IgD-negative memory B cell (primary cell): ENCODE data around the gene ADGRG1. TPM values are rescaled to one million over a fixed set of nuclear protein-coding genes. Genes with fewer than 3 reads are reported as not detected.

Experiments
- H3K27ac Mint-ChIP-seq, 3 donors: one replicate each; pipeline ENCODE4 v1.8.0; 2020 to 2022; ENCODE audit warnings: mild to moderate bottlenecking in 3 of 3, mixed read lengths in 3 of 3, moderate library complexity in 1 of 3
- H3K27me3 Mint-ChIP-seq: one replicate; pipeline ENCODE4 v1.8.0; 2021; ENCODE audit warnings: mixed read lengths
- H3K36me3 Mint-ChIP-seq: one replicate; pipeline ENCODE4 v1.8.0; 2020; ENCODE audit warnings: mild to moderate bottlenecking, mixed read lengths
- H3K4me1 Mint-ChIP-seq, 3 donors: one replicate each; pipeline ENCODE4 v1.8.0; 2020 to 2022; ENCODE audit warnings: mixed read lengths in 3 of 3, mild to moderate bottlenecking in 1 of 3
- H3K4me3 Mint-ChIP-seq, 4 donors: one replicate each; pipeline ENCODE4 v1.8.0; 2020 to 2022; ENCODE audit warnings: mild to moderate bottlenecking in 4 of 4, mixed read lengths in 4 of 4, moderate library complexity in 3 of 4
- H3K9me3 Mint-ChIP-seq, 3 donors: one replicate each; pipeline ENCODE4 v1.8.0; 2020 to 2021; ENCODE audit warnings: mixed read lengths in 3 of 3, mild to moderate bottlenecking in 1 of 3
- polyA plus RNA-seq: library from polyadenylated mRNA; unstranded; fragments of 300-500 nt; fragmentation: Illumina TruSeq; gene quantifications from one replicate; pipeline ENCODE4 v1.2.3, GENCODE V29; 2021

ADGRG1 gene
- polyA plus RNA-seq, 1 donor from 2014 or later = 10.3 TPM

- H3K4me1 Mint-ChIP-seq = no peaks in the 10 kb centered on the region
- H3K9me3 Mint-ChIP-seq = no peaks in the 10 kb centered on the region
- H3K4me3 Mint-ChIP-seq = no peak overlapping the region
- peaks cover 19% of the 10 kb centered on the region for H3K27me3 Mint-ChIP-seq
- no peaks in the 10 kb centered on the region for H3K36me3 Mint-ChIP-seq
- no peak overlapping the region for H3K27ac Mint-ChIP-seq
Observed at GRCh38 chr16:57622361-57623250, 5.8 kb upstream of the ADGRG1 start.

- Mint-ChIP-seq H3K4me3 (no peak overlapping the region), H3K36me3 (no peaks in the 10 kb centered on the region), H3K9me3 (no peaks in the 10 kb centered on the region), H3K27me3 (peaks cover 20% of the 10 kb centered on the region), H3K27ac (no peak overlapping the region), H3K4me1 (no peaks in the 10 kb centered on the region)
Observed at GRCh38 chr16:57623251-57624043, 5.0 kb upstream of the ADGRG1 start.

- H3K27ac Mint-ChIP-seq = no peak overlapping the region
- H3K9me3 Mint-ChIP-seq = no peaks in the 10 kb centered on the region
- no peaks in the 10 kb centered on the region for H3K4me1 Mint-ChIP-seq
- H3K4me3 Mint-ChIP-seq = no peak overlapping the region
- peaks cover 26% of the 10 kb centered on the region for H3K27me3 Mint-ChIP-seq
- no peaks in the 10 kb centered on the region for H3K36me3 Mint-ChIP-seq
Observed at GRCh38 chr16:57624044-57624688, 4.3 kb upstream of the ADGRG1 start.

GRCh38 chr16:57624806-57625500, 3.5 kb upstream of the ADGRG1 start:
- no peak overlapping the region for H3K27ac Mint-ChIP-seq
- H3K9me3 Mint-ChIP-seq = no peaks in the 10 kb centered on the region
- no peaks in the 10 kb centered on the region for H3K4me1 Mint-ChIP-seq
- H3K36me3 Mint-ChIP-seq = no peaks in the 10 kb centered on the region
- peaks cover 31% of the 10 kb centered on the region for H3K27me3 Mint-ChIP-seq
- no peak overlapping the region for H3K4me3 Mint-ChIP-seq

- Mint-ChIP-seq H3K36me3 (no peaks in the 10 kb centered on the region), H3K4me1 (no peaks in the 10 kb centered on the region), H3K27ac (peak overlapping the region in 1 of 3 donors; percentile 19), H3K4me3 (no peak overlapping the region), H3K27me3 (peaks cover 38% of the 10 kb centered on the region), H3K9me3 (no peaks in the 10 kb centered on the region)
Observed at GRCh38 chr16:57626420-57627170, 1.8 kb upstream of the ADGRG1 start.

GRCh38 chr16:57627184-57627871, 1.1 kb upstream of the ADGRG1 start:
- Mint-ChIP-seq H3K27ac (no peak overlapping the region), H3K27me3 (peaks cover 38% of the 10 kb centered on the region), H3K9me3 (no peaks in the 10 kb centered on the region), H3K4me3 (no peak overlapping the region), H3K4me1 (no peaks in the 10 kb centered on the region), H3K36me3 (no peaks in the 10 kb centered on the region)

GRCh38 chr16:57628783-57629293, 408 bp downstream of the ADGRG1 start:
- H3K36me3 Mint-ChIP-seq = no peaks in the 10 kb centered on the region
- H3K4me3 Mint-ChIP-seq = no peak overlapping the region
- peaks cover 36% of the 10 kb centered on the region for H3K27me3 Mint-ChIP-seq
- H3K4me1 Mint-ChIP-seq = no peaks in the 10 kb centered on the region
- no peaks in the 10 kb centered on the region for H3K9me3 Mint-ChIP-seq
- H3K27ac Mint-ChIP-seq = no peak overlapping the region

GRCh38 chr16:57629516-57630406, 1.3 kb downstream of the ADGRG1 start:
- Mint-ChIP-seq H3K4me1 (no peaks in the 10 kb centered on the region), H3K27ac (no peak overlapping the region), H3K4me3 (no peak overlapping the region), H3K36me3 (no peaks in the 10 kb centered on the region), H3K9me3 (no peaks in the 10 kb centered on the region), H3K27me3 (peaks cover 37% of the 10 kb centered on the region)

- H3K27ac Mint-ChIP-seq = no peak overlapping the region
- H3K4me1 Mint-ChIP-seq = no peaks in the 10 kb centered on the region
- H3K9me3 Mint-ChIP-seq = no peaks in the 10 kb centered on the region
- peaks cover 35% of the 10 kb centered on the region for H3K27me3 Mint-ChIP-seq
- H3K4me3 Mint-ChIP-seq = no peak overlapping the region
- no peaks in the 10 kb centered on the region for H3K36me3 Mint-ChIP-seq
Observed at GRCh38 chr16:57630407-57630797, 2.0 kb downstream of the ADGRG1 start.

GRCh38 chr16:57630931-57631845, 2.8 kb downstream of the ADGRG1 start:
- H3K4me1 Mint-ChIP-seq = no peaks in the 10 kb centered on the region
- H3K4me3 Mint-ChIP-seq = peak overlapping the region in 1 of 4 donors; percentile 20
- no peaks in the 10 kb centered on the region for H3K36me3 Mint-ChIP-seq
- no peak overlapping the region for H3K27ac Mint-ChIP-seq
- peaks cover 36% of the 10 kb centered on the region for H3K27me3 Mint-ChIP-seq
- no peaks in the 10 kb centered on the region for H3K9me3 Mint-ChIP-seq

- Mint-ChIP-seq H3K27me3 (peaks cover 38% of the 10 kb centered on the region), H3K4me1 (no peaks in the 10 kb centered on the region), H3K27ac (peak overlapping the region in 1 of 3 donors; percentile 74), H3K36me3 (peaks cover 2% of the 10 kb centered on the region), H3K4me3 (no peak overlapping the region), H3K9me3 (no peaks in the 10 kb centered on the region)
Observed at GRCh38 chr16:57632568-57632967, 4.1 kb downstream of the ADGRG1 start.
